Measurements from ENCODE around the gene SORL1. TPM values are rescaled to one million over a fixed set of nuclear protein-coding genes. Genes with fewer than 3 reads are reported as not detected.

SORL1 gene
- total RNA-seq, 3 donors from 2014 or later = 58.3 to 195 (median 109) TPM

DNA sequence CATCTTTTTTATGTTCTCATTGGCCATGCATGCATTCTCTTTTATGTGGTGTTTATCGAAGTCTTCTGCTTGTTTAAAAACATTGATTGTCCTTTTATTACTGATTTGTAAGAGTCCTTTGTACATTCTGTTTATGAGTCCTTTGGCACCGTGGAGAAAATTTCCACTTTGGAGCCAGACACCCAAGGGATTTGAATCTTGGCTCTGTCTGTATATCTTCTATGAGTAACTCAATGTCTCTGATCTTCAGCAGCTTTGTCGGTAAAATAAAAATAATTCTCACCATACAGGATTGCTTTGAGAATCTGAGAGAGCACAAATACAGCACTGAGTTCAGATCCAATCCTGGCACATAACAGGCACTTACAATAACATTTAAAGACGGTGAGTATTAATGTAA, 12.8 kb upstream of the SORL1 start:
- DNase-seq (no peak), ATAC-seq (no peak)
- Histone ChIP-seq H3K4me3 (no peak overlapping the region), H3K9me3 (no peaks in the 10 kb centered on the region), H3K36me3 (ENCODE audit: low read depth) (no peaks in the 10 kb centered on the region), H3K4me1 (ENCODE audit: low read depth) (no peaks in the 10 kb centered on the region)
- TF ChIP-seq, protein P1, sequence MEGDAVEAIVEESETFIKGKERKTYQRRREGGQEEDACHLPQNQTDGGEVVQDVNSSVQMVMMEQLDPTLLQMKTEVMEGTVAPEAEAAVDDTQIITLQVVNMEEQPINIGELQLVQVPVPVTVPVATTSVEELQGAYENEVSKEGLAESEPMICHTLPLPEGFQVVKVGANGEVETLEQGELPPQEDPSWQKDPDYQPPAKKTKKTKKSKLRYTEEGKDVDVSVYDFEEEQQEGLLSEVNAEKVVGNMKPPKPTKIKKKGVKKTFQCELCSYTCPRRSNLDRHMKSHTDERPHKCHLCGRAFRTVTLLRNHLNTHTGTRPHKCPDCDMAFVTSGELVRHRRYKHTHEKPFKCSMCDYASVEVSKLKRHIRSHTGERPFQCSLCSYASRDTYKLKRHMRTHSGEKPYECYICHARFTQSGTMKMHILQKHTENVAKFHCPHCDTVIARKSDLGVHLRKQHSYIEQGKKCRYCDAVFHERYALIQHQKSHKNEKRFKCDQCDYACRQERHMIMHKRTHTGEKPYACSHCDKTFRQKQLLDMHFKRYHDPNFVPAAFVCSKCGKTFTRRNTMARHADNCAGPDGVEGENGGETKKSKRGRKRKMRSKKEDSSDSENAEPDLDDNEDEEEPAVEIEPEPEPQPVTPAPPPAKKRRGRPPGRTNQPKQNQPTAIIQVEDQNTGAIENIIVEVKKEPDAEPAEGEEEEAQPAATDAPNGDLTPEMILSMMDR (IDR thresholded peaks at IDR 0.05) = no peak
- intact Hi-C loops (cut with DNase I, micrococcal nuclease) = no loop called here

DNA sequence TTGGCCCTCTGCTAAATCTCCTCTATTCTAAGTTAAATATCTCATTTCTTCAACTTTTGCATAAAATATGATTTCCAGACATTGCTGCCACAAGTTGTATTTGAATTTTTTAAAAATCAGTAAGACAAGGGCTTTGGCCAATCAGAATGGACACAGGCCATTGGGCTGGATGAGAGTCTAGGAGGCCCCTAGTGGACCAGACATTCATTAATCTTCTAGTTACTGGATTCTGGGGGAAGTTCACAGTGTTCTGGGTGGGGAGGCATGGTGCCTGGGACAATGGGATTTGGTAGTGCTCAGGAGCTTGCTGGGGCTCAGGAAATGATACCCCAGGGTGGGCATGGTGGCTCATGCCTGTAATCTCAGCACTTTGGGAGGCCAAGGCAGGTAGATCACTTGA, 12.4 kb upstream of the SORL1 start:
- TF ChIP-seq, protein P1 (IDR thresholded peaks at IDR 0.05) = no peak
- Histone ChIP-seq H3K4me1 (ENCODE audit: low read depth) (no peaks in the 10 kb centered on the region), H3K4me3 (no peak overlapping the region), H3K9me3 (no peaks in the 10 kb centered on the region), H3K36me3 (ENCODE audit: low read depth) (no peaks in the 10 kb centered on the region)
- DNase-seq (no peak), ATAC-seq (no peak)
- intact Hi-C loops (cut with DNase I, micrococcal nuclease) = no loop called here

- TF ChIP-seq, protein P1 (IDR thresholded peaks at IDR 0.05) = no peak
- Histone ChIP-seq H3K9me3 (no peaks in the 10 kb centered on the region), H3K36me3 (ENCODE audit: low read depth) (no peaks in the 10 kb centered on the region), H3K4me3 (no peak overlapping the region), H3K4me1 (ENCODE audit: low read depth) (peaks cover 7% of the 10 kb centered on the region)
- ATAC-seq (no peak), DNase-seq (no peak)
- intact Hi-C loops (cut with DNase I, micrococcal nuclease) = no loop called here
These were observed 10.6 kb upstream of the SORL1 start for GRCh38 chr11:121441521-121441920.

- TF ChIP-seq, protein P1 (IDR thresholded peaks at IDR 0.05) = no peak
- peaks cover 12% of the 10 kb centered on the region for H3K4me1 ChIP-seq (ENCODE audit: low read depth)
- intact Hi-C loops (cut with DNase I, micrococcal nuclease) = no loop called here
- H3K9me3 ChIP-seq = no peaks in the 10 kb centered on the region
- ATAC-seq (no peak), DNase-seq (no peak)
- no peaks in the 10 kb centered on the region for H3K36me3 ChIP-seq (ENCODE audit: low read depth)
- H3K4me3 ChIP-seq = no peak overlapping the region
These were observed 8.3 kb upstream of the SORL1 start for GRCh38 chr11:121443688-121444275.

DNA sequence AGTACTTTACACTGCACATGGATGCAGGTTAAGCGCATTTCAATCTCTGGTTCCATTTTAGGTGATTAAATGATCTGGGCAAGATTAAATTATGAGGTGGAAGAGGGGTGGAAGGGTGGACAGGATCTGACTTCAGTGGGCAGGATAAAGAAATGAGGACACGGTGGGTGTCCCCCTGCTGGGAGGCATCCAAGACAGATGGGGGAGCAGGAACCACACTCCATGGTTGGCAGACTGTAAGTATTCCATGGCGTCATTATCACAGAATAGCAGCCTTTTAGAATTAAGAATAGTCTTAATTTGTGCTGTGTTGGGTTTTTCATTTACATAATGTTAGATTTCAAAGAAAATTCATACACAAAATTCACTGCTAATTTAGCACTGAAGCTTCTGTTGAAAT, 7.6 kb upstream of the SORL1 start:
- no peaks in the 10 kb centered on the region for H3K36me3 ChIP-seq (ENCODE audit: low read depth)

More for the DNA sequence above, 7.6 kb upstream of the SORL1 start:
- Histone ChIP-seq H3K9me3 (no peaks in the 10 kb centered on the region), H3K4me3 (no peak overlapping the region), H3K4me1 (ENCODE audit: low read depth) (peaks cover 12% of the 10 kb centered on the region)
- TF ChIP-seq, protein P1 (IDR thresholded peaks at IDR 0.05) = no peak
- intact Hi-C loops (cut with DNase I, micrococcal nuclease) = no loop called here
- no peak for DNase-seq
- no peak for ATAC-seq

Measured in mucosa of descending colon (tissue), 3 donors.